Liver (tissue), 3 donors: ENCODE results near the gene UBE2C.

Experiments used
- FOXA1 ChIP-seq: IDR thresholded peaks from 2 replicates; pipeline ENCODE4 v1.6.1; 2016; ENCODE audit warnings: antibody characterized with exemption
- GABPA ChIP-seq, 2 donors: IDR thresholded peaks in 1 of 2; conservative IDR thresholded peaks in 1 of 2; 2 replicates each; pipeline ENCODE4 v1.6.1; 2016; ENCODE audit warnings: antibody characterized with exemption in 2 of 2, mild to moderate bottlenecking in 1 of 2, moderate library complexity in 1 of 2
- HNF4G ChIP-seq: IDR thresholded peaks from 2 replicates; pipeline ENCODE4 v1.6.1; 2016; ENCODE audit warnings: antibody characterized with exemption
- RAD21 ChIP-seq, 2 donors: IDR thresholded peaks; 2 replicates each; pipeline ENCODE4 v1.6.1; 2016; ENCODE audit warnings: antibody characterized with exemption in 2 of 2, mild to moderate bottlenecking in 2 of 2
- TAF1 ChIP-seq: conservative IDR thresholded peaks from 2 replicates; pipeline ENCODE4 v1.6.1; 2016; ENCODE audit warnings: antibody characterized with exemption, mild to moderate bottlenecking
- TF ChIP-seq, protein P1 (sequence below): IDR thresholded peaks from 2 replicates; pipeline ENCODE4 v1.6.1; 2016; ENCODE audit warnings: antibody characterized with exemption, mild to moderate bottlenecking
- TF ChIP-seq, protein P2 (sequence below): fragments of 150-350 bp; IDR thresholded peaks from 2 replicates; pipeline ENCODE4 v1.5.1; 2017; ENCODE audit warnings: improper control_type of control experiment, low read depth, low read length; ENCODE audit not compliant: missing input control
- donor health status: healthy.
- donor health status: healthy.

- TF ChIP-seq, protein P1, sequence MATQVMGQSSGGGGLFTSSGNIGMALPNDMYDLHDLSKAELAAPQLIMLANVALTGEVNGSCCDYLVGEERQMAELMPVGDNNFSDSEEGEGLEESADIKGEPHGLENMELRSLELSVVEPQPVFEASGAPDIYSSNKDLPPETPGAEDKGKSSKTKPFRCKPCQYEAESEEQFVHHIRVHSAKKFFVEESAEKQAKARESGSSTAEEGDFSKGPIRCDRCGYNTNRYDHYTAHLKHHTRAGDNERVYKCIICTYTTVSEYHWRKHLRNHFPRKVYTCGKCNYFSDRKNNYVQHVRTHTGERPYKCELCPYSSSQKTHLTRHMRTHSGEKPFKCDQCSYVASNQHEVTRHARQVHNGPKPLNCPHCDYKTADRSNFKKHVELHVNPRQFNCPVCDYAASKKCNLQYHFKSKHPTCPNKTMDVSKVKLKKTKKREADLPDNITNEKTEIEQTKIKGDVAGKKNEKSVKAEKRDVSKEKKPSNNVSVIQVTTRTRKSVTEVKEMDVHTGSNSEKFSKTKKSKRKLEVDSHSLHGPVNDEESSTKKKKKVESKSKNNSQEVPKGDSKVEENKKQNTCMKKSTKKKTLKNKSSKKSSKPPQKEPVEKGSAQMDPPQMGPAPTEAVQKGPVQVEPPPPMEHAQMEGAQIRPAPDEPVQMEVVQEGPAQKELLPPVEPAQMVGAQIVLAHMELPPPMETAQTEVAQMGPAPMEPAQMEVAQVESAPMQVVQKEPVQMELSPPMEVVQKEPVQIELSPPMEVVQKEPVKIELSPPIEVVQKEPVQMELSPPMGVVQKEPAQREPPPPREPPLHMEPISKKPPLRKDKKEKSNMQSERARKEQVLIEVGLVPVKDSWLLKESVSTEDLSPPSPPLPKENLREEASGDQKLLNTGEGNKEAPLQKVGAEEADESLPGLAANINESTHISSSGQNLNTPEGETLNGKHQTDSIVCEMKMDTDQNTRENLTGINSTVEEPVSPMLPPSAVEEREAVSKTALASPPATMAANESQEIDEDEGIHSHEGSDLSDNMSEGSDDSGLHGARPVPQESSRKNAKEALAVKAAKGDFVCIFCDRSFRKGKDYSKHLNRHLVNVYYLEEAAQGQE = no peak
- TF ChIP-seq, protein P2, sequence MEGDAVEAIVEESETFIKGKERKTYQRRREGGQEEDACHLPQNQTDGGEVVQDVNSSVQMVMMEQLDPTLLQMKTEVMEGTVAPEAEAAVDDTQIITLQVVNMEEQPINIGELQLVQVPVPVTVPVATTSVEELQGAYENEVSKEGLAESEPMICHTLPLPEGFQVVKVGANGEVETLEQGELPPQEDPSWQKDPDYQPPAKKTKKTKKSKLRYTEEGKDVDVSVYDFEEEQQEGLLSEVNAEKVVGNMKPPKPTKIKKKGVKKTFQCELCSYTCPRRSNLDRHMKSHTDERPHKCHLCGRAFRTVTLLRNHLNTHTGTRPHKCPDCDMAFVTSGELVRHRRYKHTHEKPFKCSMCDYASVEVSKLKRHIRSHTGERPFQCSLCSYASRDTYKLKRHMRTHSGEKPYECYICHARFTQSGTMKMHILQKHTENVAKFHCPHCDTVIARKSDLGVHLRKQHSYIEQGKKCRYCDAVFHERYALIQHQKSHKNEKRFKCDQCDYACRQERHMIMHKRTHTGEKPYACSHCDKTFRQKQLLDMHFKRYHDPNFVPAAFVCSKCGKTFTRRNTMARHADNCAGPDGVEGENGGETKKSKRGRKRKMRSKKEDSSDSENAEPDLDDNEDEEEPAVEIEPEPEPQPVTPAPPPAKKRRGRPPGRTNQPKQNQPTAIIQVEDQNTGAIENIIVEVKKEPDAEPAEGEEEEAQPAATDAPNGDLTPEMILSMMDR = no peak
- TF ChIP-seq TAF1 = no peak
- TF ChIP-seq FOXA1 = no peak
- TF ChIP-seq GABPA (IDR thresholded peaks at IDR 0.05 in 1 of 2, conservative IDR thresholded peaks at IDR 0.05 in 1 of 2) = no peak
- TF ChIP-seq HNF4G = no peak
- TF ChIP-seq RAD21 (IDR thresholded peaks at IDR 0.05) = no peak
These were observed 29.1 kb downstream of the UBE2C start for GRCh38 chr20:45841407-45842129.
